HG02571 (cell line): ENCODE results near the gene AMOTL1.

ENCODE experiments used
- ATAC-seq: cut with Tn5 transposase; IDR thresholded peaks from one replicate; pipeline ENCODE4 v1.9.1; 2021; ENCODE audit warnings: mild to moderate bottlenecking, moderate library complexity; ENCODE audit not compliant: unreplicated experiment

AMOTL1 gene

DNA sequence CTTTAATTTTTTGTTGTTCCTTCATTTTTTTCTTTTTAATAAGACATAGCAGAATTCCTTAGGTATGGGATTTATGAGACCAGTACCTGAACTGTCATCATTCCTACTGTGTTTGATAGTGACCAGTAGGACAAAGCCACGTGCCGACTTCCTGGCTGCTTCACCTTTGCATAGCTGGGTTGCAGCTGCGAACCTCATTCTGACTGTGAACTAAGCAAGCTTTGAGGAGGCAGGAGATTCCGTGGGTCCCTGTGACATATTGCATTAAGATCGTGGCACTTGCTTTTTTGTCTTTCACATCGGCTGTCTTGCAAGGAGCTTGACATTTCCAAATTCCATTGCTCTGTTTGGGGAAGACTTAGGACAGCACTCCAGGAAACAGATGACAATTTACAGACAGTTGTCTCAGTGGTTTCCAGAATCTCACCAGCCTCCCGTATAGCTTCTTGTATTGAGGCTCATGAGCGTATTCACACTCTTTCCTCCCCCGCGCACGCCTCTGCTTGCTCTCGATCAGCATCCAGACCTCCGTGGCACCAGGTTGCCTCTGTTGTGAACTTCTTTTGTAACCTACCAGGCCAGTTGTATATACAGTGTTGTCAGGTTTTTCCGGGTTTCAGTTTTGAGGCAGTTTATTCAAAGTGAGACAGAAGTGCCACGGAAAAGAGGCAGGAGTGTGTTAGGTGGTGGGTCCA lies 103.5 kb downstream of the AMOTL1 start:
- no peak for ATAC-seq

DNA sequence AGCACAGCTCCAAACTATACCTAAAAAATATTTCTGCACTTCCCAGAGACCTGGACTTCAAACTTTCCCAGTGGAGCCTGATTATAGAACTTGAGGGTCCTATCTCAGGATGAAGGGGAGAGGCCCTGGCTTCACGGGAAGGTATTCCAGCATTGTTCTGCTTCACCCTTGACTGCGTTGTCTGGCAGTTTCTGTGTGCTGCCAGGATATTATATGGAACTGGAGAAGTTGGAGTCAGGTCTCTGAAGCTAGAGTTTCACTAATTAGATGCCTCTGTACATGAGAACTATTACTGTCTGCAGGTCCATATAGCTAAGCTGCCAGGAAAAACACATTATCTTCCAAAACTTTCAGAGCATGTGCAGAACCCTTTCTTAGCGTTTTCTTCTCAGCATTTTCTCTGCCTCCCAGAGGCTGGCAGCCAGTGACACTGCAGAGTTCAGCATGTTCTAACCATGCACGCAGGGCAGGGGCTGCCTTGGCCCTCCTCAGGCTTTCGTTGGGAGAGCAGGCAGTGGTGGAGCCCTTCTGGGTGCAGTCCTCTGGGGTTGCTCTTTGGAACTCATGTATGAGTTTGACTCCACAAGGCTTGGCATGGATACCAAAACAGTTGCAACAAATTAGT lies 105.9 kb downstream of the AMOTL1 start:
- no peak for ATAC-seq

DNA sequence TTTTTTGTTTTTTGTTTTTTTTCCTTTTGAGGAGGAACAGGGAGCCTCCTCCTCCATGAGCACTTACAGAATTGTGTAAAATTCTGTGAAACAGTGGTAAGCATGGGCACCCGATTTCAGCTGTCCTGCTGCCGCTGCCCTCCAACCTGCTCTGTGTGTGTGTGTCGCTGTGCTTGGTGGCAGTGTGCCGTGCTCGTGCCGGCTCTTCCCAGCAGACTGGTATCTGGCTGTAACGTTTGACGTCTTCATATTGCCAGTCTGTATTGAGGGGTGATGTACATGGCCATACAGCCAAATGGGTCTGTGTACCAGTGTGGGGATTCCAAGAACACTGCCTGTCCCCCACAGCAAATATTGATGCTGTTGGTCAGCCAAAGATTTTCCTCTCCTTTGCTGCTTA lies 108.1 kb downstream of the AMOTL1 start:
- ATAC-seq, result no peak

DNA sequence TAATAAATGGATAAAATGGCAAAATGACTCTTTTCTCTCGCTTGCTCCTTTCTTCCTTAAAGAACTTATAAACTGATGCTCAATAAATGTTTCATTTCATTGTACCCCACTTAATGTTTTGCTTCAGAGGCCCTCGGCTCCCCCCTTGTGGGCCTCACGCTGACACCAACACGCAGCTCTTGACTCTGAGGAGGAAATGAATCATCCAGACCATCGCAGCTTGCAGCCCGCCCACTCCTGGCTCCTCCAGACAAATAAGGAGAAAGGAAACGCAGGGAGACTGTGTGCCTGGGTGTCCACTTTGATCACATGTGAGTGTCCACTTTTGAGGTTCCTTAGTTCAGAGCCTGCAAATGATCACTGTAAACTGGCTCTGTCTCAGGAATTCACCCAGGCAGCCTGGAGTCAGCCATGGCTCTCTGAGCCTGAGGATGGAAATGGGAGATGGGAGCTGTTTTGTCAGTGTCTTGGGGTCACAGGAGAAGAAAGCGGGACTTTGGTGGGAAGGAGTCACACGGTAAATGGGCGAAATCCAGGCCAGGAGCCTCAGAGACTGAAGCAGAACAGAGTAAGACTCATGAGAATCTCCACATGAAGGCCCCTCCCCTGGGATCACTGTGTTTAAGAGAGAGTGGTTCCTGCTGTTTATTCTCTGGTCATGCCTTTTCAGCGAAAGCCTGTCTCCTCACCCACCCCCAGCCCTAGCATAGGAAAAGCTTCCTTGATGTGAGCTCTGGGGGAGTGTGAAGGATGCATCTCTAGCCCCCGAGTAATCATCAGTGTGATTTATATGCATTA lies 108.7 kb downstream of the AMOTL1 start:
- ATAC-seq, result peak; percentile 96

DNA sequence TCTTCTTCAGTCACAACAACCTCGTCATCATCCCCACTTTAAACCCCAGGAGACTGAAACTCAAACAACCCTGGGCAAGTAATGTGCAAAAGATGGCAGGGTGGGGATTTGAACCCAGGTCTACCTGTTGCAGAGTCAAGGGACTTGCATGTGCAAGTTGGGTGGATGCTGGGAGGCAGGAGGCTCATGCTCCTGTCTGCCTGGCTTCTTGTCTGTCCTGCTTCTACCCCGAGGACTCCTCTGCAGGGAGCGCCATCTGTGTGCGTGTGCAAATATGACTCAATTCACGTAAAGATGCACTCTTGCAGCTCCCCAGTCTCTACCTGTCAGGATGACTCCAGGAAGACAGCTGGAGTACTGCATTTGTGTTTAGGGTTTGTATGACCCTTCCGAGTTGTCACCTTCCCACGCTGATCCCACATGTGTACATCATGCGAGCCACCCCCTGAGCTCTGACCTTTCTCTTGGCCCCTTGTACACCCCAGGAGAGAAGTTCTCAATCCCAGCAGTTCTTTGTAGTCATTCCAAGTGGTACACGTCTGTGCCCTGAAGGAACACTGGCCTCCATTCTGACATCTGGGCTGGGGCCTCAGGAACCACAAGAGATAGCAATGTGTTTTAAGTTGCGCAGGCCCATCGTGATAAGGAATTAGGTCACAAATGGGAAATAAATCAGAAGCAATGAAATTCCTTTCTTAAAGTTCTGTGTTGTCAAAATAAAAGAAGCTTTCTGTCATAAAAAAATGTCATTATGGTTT lies 109.5 kb downstream of the AMOTL1 start:
- ATAC-seq, result no peak

DNA sequence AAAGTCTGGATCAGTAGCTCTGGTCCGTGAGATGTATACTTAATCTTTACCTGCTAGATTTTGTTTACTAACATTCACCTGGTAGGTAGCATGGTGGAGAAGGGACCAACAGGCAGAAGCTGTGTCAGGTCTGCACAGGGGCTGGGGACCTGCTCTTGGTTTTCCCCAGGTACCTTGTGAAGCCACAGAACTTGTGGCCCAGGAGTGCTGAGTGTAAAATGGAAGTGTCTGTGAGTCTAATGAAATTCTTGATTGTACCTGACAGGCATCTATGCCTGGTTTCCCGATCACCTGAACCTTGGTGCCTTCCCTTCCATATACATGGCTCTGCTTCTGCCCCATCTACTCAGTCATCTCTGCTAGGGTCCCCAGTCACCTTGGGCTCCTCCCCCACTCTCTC lies 110.8 kb downstream of the AMOTL1 start:
- no peak for ATAC-seq

DNA sequence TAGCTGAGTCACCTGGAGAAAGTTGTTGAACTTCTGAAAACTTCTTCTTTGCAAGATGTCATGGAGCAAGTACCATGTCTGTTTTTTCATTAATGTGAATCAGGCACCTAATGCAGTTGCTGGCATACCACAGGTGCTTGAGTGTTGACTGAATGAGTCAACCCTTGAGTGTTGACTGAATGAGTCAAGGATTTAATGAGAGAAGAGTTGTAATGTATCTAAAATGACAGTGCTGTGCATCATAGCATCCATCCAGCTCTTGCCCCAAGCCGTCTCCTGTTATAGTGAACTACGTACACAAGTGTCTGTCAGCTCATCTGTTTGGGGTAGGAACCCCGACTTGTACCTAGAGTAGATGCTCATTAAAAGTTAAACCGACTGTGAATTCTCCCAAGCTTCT lies 112.1 kb downstream of the AMOTL1 start:
- ATAC-seq, result no peak

DNA sequence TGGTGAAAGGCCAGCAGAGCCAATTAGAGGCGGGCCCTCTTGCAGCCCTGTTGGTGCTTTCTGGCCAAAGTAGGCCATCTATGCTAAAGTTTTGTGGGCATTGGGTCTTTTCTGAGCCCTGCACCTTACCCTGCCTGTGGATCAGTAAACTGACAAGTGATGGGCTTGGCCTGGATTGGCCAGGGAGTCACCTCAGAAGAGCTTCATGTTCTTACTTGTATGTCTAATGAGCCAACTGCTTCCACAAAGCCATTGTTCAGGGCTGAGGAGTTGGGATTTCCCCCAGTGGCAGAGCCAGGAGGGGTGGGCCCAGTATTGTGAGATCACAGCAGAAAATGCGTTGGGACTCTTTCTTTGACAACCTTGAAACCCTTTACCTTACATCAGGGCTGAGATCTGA lies 114.8 kb downstream of the AMOTL1 start:
- ATAC-seq, result no peak

DNA sequence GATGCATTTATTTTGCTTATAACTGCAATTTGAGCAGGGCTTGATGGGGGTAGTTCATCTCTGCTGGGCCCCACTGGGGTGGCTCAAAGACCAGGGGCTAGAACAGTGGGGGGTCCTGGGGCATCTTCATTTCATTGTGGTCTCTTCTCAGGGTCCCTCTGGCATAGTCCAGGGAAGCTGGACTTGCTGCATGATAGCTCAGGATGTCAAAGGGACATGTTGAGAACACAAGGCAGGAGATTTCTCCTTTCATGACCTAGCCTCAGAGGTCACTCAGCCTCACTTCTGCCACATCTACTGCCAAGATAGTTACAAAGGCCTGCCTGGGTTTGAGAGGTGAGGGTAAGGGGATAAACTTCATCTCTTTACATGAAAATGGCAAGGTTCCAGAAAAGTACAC lies 115.7 kb downstream of the AMOTL1 start:
- ATAC-seq, result no peak

DNA sequence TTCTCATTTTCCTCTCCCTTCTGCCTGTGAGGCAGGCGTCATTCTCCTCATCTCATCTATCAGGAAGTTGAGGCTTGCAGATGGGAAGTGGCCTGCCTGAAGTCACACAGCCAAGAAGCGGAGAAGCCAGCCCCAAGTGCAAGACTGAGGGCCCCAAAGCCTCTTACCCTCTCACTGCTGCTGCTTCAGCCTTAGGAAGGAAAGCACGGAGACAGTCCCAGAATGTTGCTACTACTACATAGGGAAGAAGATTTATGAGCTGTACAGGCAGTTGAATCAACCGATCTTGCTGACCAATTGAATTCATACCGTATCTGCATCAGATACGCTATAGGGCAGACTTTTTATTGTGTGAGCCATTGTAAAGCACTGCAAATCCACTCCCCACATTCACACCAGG lies 116.2 kb downstream of the AMOTL1 start:
- ATAC-seq, result no peak

DNA sequence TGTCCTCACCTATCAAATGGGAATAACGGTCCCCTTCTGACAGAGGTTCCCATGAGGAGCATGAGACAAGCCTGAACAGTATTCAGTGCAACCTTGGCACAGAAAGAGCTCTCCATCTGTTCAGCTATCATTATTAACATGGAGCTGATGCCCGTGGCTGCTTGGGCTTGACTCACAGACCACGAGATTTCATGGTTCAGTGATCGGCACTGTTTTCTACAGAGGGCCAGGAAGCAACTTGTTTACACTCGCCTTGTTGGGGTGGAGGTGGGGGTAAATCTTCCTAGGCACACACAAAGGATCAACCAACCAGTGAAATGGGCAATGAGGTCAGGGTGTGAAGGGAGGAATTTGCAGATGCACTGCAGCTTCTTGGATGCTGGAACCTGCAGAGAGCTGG lies 117.0 kb downstream of the AMOTL1 start:
- peak; percentile 58 for ATAC-seq

DNA sequence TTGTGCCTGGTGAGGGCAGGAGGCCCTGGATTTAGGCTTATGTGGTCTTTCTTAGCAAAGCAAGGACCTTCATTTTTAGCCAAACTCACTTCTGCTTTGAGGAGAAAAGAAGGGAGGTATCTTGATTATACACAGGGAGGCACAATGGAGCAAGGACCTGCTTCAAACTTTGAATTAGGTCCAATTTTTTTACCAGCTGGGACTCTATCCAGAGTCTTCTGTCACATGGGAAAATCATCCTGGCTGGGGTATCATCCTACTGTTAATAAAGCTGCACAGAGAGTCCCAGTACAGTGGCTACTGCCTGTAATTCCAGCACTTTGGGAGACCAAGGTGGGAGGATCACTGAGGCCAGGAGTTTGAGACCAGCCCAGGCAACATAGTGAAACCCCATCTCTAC lies 117.4 kb downstream of the AMOTL1 start:
- no peak for ATAC-seq

DNA sequence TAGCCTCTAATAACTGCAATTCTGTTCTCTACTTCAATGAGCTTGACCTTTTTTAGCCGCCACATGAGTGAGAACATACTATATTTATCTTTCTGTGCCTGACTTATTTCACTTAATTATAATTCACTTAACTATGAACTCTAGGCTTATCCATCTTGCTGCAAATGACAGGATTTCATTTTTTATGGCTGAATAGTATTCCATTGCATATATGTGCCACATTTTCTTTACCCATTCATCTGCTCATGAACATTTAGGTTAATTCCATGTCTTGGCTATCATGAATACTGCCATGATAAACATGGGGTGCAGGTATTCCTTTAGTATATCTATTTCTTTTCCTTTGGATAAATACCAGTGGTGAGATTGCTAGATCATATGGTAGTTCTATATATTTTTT lies 120.0 kb downstream of the AMOTL1 start:
- ATAC-seq, result no peak

DNA sequence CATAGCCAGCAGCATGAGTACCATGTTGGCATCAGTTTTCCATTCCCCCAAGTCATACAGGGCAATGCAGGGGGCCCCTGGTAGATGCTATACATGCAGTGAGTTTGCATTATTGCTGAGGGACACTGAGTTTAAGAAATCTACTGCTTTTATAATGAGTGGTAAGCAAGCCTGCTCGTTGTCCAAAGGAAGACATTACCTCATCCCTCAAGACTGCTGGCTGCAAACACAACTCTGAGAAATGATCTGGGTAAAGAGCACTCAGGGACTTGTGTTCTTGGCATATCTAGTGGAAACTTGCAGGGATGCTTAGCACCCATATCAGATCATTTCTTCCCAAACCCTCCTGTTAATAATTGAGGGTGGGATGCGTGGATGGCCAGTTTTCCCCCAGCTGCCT lies 127.3 kb downstream of the AMOTL1 start:
- ATAC-seq, result no peak

DNA sequence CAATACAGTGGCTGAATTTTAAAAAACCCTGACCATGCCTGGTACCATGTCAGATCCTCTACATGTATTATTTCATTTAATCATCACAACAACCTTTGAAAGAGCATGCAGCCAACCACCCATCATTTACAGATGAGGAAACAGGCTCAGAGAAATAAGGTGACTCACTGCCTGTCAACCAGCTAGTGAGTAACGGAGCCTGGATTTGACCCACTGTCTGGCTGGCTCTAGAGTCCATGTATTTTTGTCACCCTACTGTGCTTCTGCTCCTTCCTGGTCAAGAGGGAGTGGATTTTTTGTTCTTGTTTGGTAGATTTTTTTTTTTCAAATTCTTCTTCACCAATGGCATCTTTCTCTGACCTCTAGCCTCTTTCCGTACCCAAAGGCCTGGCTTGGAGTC lies 127.8 kb downstream of the AMOTL1 start:
- ATAC-seq, result no peak

DNA sequence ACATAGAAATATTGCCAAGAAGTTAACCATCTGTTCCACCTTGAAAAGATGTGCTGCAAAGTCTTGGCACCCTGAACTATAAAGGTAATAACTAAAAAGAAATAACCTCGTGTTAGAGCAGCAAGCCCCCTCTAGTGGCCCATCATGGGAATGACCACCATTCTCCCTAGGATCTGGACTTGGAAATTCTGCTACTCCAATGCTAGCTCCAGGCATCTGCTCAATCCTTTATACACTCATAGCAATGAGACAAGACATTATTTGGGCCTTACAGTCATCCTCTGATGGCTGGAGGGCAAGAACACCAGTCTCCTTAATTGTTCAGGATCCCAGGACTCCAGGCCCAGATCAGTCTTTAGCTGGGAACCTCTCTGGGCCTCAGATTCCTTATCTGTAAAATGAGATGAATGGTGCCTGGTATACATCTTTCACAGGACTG lies 129.2 kb downstream of the AMOTL1 start:
- ATAC-seq, result no peak

DNA sequence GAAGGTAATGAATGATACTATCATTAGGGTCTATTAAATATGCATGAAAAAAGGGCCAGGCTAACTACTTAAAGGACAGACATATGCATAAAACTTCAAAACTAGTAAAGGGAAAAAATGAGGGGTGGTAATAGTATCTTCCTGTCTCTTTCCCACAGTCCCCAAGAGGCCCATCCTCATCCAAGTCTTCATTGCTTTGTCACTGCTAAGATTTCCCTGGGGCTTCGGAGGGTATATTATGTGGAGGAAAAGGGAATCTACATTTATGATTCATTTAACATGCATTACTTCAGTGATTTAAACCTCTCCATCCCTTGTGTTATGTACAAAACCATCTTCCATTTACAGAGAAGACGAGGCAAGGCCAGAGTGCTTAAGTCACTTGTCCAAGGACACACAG lies 139.1 kb downstream of the AMOTL1 start:
- ATAC-seq, result no peak

DNA sequence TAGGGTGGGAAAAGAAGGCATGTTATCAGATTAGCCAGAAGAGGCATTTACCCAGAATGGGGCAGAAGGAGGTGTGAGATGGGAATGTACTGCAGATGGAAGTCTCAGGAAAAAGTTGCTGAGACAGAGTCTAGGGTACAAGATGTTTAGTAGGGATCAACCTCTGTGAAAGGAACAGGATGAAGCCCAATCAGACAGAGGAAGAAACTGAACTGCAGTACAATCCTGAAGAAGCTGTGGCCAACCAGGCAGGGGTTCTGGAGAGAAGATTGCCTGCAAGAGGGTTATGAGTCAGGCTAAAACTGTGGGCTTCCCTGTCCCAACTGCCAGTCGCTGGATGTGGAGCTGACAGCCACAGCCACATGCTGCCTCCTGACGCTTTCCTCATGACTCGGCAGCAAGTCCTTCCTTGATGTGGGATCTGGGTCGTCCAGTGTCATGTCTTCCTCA lies 141.2 kb downstream of the AMOTL1 start:
- no peak for ATAC-seq

DNA sequence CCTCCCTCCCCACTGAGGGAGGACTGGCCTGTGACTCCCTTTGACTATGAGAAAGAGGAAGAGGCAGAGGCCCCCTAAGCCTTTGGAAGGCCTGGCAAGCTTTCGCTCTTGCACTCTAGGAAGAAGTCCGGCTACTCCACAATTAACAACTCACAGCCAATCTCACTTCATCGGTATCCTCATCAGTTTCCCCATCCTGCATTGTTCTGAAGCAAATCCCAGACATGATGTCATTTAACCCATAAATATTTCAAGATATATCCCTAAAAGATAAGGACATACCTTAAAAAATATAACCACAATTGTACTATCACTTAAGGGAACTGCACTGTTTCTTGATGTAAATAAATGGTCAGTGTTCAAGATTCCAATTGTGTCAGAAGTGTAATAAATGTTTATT lies 142.1 kb downstream of the AMOTL1 start:
- ATAC-seq, result no peak

DNA sequence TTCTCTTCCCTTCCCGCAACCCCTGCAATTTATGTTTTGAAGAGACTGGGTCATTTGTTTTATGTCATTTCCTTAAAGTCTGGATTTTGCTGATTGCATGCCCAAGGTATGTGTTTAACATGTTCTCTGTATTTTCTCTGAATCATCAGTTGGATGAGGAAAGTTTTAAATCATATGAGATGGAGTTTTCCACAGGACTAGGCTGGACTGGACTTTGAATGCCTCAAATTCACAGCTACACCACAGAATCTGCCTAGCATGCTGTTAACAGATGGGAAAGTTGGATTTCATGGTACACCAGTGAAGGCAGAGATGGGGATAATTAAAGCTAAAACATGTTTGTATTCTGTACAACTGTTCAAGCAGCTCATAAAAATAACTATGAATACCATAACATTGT lies 142.6 kb downstream of the AMOTL1 start:
- no peak for ATAC-seq

DNA sequence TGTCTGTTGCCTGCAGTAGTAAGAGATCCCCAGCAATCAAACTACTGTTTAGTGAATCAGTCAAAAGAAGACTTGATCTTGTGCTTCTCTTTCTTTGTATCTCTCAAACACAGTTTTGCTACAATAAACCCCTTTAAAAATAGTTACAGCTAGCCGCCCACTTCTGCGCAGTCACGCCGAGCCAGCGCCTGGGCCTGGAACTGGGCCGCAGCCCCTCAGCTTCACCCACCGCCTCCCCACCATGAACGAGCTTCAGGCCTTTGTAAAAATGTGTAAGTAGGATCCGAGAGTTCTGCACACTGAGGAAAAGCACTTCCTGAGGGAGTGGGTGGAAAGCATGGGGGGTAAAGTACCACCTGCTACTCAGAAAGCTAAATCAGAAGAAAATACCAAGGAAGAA lies 144.7 kb downstream of the AMOTL1 start:
- ATAC-seq, result no peak
